Tibial nerve (tissue), 4 donors: Measurements from ENCODE around the gene SLC40A1.

Source experiments
- EP300 ChIP-seq, 2 donors: sonication (generic); formaldehyde crosslinking; IDR thresholded peaks; one replicate each; pipeline ENCODE4 v1.6.1; 2017; ENCODE audit warnings: antibody characterized with exemption in 2 of 2, mild to moderate bottlenecking in 1 of 2
- POLR2A ChIP-seq, 2 donors: fragments of 450-650 bp; IDR thresholded peaks; one replicate each; pipeline ENCODE4 v1.6.1; 2017; ENCODE audit warnings: antibody characterized with exemption in 2 of 2, mild to moderate bottlenecking in 2 of 2, moderate library complexity in 2 of 2
- TF ChIP-seq, protein P1 (sequence below), 5 experiments: fragments of 200-600 bp in 3 of 5; fragments of 450-650 bp in 2 of 5; sonication (generic) in 3 of 5; IDR thresholded peaks; one replicate each; pipeline ENCODE4 v1.5.1; 2016 to 2019; ENCODE audit warnings: antibody characterized with exemption in 5 of 5, mild to moderate bottlenecking in 3 of 5, moderate library complexity in 2 of 5

DNA sequence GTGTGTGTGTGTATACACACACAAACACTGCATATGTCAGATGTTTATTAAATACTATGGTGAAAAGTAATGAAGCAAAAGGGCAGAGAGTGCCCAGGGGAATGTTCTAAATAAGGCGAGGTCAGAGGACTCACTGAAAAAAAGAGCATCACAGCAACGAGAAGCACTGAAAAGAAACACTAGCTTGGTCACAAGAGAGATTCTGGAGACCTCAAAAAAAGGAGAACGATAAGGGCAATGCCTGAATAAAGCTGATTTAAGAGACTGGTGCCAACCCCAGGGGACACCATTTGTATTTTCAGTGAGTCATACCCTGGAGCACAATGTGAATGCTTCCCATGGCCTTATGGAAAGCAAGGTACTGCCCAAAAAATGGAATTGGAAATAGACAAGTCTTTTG lies 14.5 kb downstream of the SLC40A1 start:
- TF ChIP-seq, protein P1, sequence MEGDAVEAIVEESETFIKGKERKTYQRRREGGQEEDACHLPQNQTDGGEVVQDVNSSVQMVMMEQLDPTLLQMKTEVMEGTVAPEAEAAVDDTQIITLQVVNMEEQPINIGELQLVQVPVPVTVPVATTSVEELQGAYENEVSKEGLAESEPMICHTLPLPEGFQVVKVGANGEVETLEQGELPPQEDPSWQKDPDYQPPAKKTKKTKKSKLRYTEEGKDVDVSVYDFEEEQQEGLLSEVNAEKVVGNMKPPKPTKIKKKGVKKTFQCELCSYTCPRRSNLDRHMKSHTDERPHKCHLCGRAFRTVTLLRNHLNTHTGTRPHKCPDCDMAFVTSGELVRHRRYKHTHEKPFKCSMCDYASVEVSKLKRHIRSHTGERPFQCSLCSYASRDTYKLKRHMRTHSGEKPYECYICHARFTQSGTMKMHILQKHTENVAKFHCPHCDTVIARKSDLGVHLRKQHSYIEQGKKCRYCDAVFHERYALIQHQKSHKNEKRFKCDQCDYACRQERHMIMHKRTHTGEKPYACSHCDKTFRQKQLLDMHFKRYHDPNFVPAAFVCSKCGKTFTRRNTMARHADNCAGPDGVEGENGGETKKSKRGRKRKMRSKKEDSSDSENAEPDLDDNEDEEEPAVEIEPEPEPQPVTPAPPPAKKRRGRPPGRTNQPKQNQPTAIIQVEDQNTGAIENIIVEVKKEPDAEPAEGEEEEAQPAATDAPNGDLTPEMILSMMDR (IDR thresholded peaks at IDR 0.05): no peak
- TF ChIP-seq POLR2A (IDR thresholded peaks at IDR 0.05) (no peak), EP300 (IDR thresholded peaks at IDR 0.05) (no peak)
